NB4 (cell line): ENCODE data around the gene CYP26B1.

Source experiments
- MYC ChIP-seq: IDR thresholded peaks from 2 replicates; pipeline ENCODE4 v1.6.1; 2011; ENCODE audit warnings: low read depth, low read length
- POLR2A ChIP-seq: IDR thresholded peaks from 2 replicates; pipeline ENCODE4 v1.6.1; 2011; ENCODE audit warnings: mild to moderate bottlenecking; ENCODE audit not compliant: insufficient read length; ENCODE audit errors: extremely low read depth
- TF ChIP-seq, protein P1 (sequence below): IDR thresholded peaks from one replicate; pipeline ENCODE4 v1.5.1; 2012; ENCODE audit warnings: low read depth, low read length
- TF ChIP-seq, protein P2 (sequence below): IDR thresholded peaks from 2 replicates; pipeline ENCODE4 v1.6.1; 2011; ENCODE audit warnings: low read depth, low read length

DNA sequence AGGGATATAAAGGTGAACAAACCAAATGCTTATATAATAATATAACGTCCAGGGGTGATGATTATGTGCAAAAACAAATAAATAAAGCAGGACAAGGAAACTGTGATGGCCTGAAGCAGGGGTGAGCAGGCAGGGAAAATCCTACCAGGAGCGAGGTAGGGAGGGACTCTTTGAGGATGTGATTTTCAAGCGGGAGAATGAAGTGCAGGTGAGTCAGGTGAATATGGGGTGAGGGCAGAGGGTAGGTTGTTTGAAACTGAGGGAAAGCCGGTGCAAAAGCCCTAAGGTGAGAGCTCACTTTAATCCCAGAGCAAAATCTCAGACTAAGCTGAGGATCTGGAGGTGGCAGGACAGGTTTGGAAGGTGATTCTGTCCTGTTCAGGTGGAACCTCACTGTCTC lies 40.7 kb downstream of the CYP26B1 start:
- TF ChIP-seq, protein P1, sequence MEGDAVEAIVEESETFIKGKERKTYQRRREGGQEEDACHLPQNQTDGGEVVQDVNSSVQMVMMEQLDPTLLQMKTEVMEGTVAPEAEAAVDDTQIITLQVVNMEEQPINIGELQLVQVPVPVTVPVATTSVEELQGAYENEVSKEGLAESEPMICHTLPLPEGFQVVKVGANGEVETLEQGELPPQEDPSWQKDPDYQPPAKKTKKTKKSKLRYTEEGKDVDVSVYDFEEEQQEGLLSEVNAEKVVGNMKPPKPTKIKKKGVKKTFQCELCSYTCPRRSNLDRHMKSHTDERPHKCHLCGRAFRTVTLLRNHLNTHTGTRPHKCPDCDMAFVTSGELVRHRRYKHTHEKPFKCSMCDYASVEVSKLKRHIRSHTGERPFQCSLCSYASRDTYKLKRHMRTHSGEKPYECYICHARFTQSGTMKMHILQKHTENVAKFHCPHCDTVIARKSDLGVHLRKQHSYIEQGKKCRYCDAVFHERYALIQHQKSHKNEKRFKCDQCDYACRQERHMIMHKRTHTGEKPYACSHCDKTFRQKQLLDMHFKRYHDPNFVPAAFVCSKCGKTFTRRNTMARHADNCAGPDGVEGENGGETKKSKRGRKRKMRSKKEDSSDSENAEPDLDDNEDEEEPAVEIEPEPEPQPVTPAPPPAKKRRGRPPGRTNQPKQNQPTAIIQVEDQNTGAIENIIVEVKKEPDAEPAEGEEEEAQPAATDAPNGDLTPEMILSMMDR: no peak
- TF ChIP-seq POLR2A: no peak
- TF ChIP-seq, protein P2, sequence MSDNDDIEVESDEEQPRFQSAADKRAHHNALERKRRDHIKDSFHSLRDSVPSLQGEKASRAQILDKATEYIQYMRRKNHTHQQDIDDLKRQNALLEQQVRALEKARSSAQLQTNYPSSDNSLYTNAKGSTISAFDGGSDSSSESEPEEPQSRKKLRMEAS: no peak
- no peak for TF ChIP-seq MYC
